Measurements from ENCODE around the gene CD82. TPM values are rescaled to one million over a fixed set of nuclear protein-coding genes. Genes with fewer than 3 reads are reported as not detected.

CD82 gene
- total and polyA plus RNA-seq, 2 of the 8 experiments (the other 6 are each of a cell fraction or from before 2014, with no cell fraction given): 7.9 to 10.3 TPM

DNA sequence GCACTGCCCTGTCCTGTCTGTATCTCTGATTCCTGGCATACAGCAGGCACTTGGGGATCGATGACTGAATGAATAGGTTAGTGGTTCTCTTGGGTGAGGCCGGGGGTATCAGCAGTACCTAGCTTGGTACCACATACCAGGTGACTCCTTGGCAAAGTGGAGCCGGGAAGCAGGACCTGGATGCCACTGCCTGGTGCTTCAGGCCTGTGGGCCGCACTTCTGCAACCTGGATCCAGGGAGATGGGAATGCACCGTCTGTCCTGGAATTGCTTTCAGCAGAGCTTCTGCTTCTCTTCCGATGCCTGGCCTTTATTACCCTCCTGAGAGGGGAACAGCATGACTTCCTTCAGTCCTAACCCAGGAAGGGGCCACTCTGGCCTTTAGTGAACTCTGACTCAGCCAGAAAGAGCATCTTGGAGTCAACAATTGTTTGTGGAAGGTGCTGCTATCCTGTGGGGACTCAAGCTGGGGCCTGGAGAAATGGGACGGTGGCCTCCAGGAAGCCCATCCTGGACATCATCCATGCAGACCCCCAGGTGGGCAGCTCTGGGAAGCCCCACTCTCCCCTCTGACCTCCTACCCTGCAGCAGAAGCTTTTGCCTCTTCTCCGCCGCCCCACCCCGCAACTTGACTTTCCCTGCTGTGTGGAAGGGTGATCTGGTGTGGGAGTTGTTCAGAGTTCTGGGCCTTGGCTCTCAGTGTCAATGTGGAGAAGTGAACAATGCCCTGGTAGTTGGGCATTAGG lies 5.1 kb downstream of the CD82 start (continued):
- TF ChIP-seq, protein P1, sequence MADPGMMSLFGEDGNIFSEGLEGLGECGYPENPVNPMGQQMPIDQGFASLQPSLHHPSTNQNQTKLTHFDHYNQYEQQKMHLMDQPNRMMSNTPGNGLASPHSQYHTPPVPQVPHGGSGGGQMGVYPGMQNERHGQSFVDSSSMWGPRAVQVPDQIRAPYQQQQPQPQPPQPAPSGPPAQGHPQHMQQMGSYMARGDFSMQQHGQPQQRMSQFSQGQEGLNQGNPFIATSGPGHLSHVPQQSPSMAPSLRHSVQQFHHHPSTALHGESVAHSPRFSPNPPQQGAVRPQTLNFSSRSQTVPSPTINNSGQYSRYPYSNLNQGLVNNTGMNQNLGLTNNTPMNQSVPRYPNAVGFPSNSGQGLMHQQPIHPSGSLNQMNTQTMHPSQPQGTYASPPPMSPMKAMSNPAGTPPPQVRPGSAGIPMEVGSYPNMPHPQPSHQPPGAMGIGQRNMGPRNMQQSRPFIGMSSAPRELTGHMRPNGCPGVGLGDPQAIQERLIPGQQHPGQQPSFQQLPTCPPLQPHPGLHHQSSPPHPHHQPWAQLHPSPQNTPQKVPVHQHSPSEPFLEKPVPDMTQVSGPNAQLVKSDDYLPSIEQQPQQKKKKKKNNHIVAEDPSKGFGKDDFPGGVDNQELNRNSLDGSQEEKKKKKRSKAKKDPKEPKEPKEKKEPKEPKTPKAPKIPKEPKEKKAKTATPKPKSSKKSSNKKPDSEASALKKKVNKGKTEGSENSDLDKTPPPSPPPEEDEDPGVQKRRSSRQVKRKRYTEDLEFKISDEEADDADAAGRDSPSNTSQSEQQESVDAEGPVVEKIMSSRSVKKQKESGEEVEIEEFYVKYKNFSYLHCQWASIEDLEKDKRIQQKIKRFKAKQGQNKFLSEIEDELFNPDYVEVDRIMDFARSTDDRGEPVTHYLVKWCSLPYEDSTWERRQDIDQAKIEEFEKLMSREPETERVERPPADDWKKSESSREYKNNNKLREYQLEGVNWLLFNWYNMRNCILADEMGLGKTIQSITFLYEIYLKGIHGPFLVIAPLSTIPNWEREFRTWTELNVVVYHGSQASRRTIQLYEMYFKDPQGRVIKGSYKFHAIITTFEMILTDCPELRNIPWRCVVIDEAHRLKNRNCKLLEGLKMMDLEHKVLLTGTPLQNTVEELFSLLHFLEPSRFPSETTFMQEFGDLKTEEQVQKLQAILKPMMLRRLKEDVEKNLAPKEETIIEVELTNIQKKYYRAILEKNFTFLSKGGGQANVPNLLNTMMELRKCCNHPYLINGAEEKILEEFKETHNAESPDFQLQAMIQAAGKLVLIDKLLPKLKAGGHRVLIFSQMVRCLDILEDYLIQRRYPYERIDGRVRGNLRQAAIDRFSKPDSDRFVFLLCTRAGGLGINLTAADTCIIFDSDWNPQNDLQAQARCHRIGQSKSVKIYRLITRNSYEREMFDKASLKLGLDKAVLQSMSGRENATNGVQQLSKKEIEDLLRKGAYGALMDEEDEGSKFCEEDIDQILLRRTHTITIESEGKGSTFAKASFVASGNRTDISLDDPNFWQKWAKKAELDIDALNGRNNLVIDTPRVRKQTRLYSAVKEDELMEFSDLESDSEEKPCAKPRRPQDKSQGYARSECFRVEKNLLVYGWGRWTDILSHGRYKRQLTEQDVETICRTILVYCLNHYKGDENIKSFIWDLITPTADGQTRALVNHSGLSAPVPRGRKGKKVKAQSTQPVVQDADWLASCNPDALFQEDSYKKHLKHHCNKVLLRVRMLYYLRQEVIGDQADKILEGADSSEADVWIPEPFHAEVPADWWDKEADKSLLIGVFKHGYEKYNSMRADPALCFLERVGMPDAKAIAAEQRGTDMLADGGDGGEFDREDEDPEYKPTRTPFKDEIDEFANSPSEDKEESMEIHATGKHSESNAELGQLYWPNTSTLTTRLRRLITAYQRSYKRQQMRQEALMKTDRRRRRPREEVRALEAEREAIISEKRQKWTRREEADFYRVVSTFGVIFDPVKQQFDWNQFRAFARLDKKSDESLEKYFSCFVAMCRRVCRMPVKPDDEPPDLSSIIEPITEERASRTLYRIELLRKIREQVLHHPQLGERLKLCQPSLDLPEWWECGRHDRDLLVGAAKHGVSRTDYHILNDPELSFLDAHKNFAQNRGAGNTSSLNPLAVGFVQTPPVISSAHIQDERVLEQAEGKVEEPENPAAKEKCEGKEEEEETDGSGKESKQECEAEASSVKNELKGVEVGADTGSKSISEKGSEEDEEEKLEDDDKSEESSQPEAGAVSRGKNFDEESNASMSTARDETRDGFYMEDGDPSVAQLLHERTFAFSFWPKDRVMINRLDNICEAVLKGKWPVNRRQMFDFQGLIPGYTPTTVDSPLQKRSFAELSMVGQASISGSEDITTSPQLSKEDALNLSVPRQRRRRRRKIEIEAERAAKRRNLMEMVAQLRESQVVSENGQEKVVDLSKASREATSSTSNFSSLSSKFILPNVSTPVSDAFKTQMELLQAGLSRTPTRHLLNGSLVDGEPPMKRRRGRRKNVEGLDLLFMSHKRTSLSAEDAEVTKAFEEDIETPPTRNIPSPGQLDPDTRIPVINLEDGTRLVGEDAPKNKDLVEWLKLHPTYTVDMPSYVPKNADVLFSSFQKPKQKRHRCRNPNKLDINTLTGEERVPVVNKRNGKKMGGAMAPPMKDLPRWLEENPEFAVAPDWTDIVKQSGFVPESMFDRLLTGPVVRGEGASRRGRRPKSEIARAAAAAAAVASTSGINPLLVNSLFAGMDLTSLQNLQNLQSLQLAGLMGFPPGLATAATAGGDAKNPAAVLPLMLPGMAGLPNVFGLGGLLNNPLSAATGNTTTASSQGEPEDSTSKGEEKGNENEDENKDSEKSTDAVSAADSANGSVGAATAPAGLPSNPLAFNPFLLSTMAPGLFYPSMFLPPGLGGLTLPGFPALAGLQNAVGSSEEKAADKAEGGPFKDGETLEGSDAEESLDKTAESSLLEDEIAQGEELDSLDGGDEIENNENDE (IDR thresholded peaks at IDR 0.05; ENCODE audit: insufficient replicate concordance, low read length): no peak
- no peak for TF ChIP-seq EZH2 (IDR thresholded peaks at IDR 0.05; ENCODE audit: low read depth, low read length, severe bottlenecking)
